Ramos (cell line): Measurements from ENCODE around the gene ATP2A3.
"Not testable (repeated sequence)": the region's sequence is repeated elsewhere in the genome, so short reads cannot be mapped to it uniquely, and the experiment has no call there.

ENCODE experiments used
- in situ Hi-C: fragments of 300-500 bp; cut with MboI; formaldehyde crosslinking; loops from one replicate; pipeline ENCODE4 v1.14.3; 2022; ENCODE audit warnings: low sequenced_read_pairs; ENCODE audit not compliant: unreplicated experiment

The ATP2A3 gene

GRCh38 chr17:3959921-3960601 is 4.2 kb downstream of the ATP2A3 start:
- in situ Hi-C loops, result loop anchor here (25.0 kb wide), 1 partner anchor 427 kb away; no protein-coding TSS in a partner anchor

- in situ Hi-C loops, result loop anchor here (25.0 kb wide), 1 partner anchor 428 kb away; no protein-coding TSS in a partner anchor
Measured at GRCh38 chr17:3959295-3959899, 4.8 kb downstream of the ATP2A3 start.

GRCh38 chr17:3957735-3958599 is 6.3 kb downstream of the ATP2A3 start:
- in situ Hi-C loops, result loop anchor here (25.0 kb wide), 1 partner anchor 429 kb away; no protein-coding TSS in a partner anchor

GRCh38 chr17:3956983-3957382 is 7.3 kb downstream of the ATP2A3 start:
- in situ Hi-C loops, result loop anchor here (25.0 kb wide), 1 partner anchor 430 kb away; no protein-coding TSS in a partner anchor

- in situ Hi-C loops, result loop anchor here (25.0 kb wide), 1 partner anchor 431 kb away; no protein-coding TSS in a partner anchor
Measured at GRCh38 chr17:3956327-3956957, 7.8 kb downstream of the ATP2A3 start.

GRCh38 chr17:3955673-3955988 is 8.6 kb downstream of the ATP2A3 start:
- in situ Hi-C loops, result loop anchor here (25.0 kb wide), 1 partner anchor 432 kb away; no protein-coding TSS in a partner anchor

GRCh38 chr17:3954976-3955672 is 9.1 kb downstream of the ATP2A3 start:
- in situ Hi-C loops, result loop anchor here (25.0 kb wide), 1 partner anchor 432 kb away; no protein-coding TSS in a partner anchor

GRCh38 chr17:3954086-3954485 is 10.2 kb downstream of the ATP2A3 start:
- in situ Hi-C loops, result loop anchor here (25.0 kb wide), 1 partner anchor 433 kb away; no protein-coding TSS in a partner anchor

DNA sequence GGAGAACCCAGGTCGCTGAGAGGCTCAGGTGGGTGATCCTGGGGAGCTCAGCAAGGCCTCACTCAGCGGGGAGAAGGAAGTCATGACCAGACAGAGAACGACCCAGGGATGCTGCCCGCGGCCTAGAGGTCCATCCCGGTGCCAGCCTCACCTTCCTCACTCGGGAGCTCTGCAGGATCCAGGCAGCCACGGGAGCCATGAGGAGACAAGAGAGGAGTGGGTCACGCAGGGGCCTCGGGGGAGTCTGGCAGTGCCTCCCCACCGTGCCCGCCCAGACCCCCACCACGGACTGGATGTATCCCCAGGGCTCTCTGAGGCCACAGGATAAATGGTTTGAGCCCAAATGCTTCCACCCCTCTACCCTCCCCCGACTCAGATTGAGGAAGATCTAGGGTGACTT is 10.7 kb downstream of the ATP2A3 start:
- in situ Hi-C loops, result loop anchor here (25.0 kb wide), 1 partner anchor 434 kb away; no protein-coding TSS in a partner anchor

DNA sequence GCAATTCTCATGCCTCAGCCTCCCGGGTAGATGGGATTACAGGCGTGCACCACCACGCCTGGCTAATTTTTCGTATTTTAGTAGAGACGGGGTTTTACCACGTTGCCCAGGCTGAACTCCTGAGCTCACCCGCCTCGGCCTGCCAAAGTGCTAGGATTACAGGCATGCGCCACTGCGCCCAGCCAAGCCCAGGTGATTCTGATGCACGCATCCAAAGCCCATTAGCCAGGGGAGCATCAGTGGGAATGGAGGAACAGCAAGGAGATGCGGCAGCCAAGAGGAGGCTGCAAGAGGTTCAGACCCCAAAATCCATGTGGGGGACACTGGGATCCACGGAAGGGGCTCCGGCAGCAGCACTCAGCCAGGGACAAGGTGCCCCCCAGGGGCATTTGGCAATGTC is 12.1 kb downstream of the ATP2A3 start:
- in situ Hi-C loops, result loop anchor here (25.0 kb wide), 1 partner anchor 435 kb away; no protein-coding TSS in a partner anchor

DNA sequence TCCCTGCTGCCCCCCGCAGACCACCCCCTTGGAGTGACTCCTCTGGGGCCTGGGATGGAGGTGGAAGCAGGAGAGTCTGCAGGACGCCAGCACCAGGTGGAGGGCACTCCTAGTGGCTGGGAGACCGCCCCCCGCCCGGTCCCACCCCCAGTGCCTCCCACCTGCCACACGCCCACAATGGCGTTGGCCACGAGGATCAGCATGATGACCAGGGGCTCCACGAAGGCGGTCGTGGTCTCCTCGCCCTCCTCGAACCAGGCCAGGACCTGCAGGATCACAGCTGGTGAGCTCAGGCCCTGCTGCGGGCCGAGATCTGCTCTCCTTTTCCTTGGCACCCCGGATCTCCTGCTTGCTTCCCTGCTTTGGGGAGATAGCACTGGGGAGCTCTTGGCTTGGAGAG is 12.8 kb downstream of the ATP2A3 start:
- in situ Hi-C loops, result loop anchor here (25.0 kb wide), 1 partner anchor 436 kb away; no protein-coding TSS in a partner anchor

DNA sequence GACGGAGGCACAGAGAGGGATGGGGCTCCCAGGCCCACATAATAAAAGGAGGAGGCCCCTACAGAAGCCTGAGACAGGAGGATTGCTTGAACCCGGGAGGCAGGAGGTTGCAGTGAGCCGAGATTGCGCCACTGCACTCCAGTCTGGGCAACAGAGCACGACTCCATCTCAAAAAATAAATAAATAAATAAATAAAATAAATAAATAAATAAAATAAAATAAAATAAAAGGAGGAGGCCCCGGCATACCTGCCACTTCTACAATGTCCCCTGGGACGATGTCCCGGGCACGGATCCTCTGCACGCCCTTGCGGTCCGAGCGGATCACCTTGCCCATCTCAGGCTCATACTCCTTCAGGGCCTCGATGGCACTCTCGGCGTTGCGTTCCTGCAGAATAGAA is 13.2 kb downstream of the ATP2A3 start:
- in situ Hi-C loops, result loop anchor here (25.0 kb wide), 1 partner anchor 436 kb away; no protein-coding TSS in a partner anchor

DNA sequence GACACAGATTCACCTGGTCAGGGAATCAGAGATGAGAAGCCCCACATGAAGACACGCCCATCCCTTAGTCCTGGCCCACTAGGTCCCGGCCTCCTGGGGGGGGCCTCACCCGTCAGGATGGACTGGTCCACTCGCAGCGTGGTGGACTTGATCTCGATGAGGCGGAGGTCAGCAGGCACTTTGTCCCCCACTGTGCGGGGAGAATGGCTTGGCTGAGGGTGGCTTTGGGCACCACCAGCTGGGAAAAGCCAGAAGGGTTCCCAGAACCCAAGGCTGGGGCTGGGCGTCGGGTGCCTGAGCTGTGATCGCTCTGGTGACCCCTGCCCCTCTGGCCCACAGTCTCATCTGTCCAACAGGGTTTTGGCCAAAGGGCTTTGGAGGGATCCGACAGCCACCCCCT is 13.7 kb downstream of the ATP2A3 start:
- in situ Hi-C loops, result loop anchor here (25.0 kb wide), 1 partner anchor 437 kb away; no protein-coding TSS in a partner anchor

- in situ Hi-C loops, result no loop called here
Measured at GRCh38 chr17:3949418-3949817, 14.8 kb downstream of the ATP2A3 start.

GRCh38 chr17:3948551-3948950 is 15.7 kb downstream of the ATP2A3 start:
- in situ Hi-C loops, result not testable (repeated sequence)

DNA sequence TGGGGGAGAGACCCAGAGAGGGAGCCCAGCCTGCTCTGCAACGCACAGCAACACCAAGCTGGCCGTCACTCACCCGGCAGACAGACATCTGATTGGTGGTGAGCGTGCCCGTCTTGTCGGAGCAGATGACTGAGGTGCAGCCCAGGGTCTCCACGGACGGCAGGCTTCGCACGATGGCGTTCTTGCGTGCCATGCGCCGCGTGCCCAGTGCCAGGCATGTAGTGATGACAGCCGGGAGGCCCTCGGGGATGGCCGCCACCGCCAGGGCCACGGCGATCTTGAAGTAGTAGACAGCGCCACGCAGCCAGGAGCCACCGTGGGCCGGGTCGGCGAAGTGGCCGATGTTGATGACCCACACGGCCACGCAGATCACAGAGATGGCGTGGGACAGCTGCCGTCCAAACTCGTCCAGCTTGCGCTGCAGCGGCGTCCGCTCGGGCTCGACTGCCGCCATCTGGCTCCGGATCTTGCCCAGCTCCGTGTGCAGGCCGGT is 16.9 kb downstream of the ATP2A3 start:
- in situ Hi-C loops, result no loop called here

DNA sequence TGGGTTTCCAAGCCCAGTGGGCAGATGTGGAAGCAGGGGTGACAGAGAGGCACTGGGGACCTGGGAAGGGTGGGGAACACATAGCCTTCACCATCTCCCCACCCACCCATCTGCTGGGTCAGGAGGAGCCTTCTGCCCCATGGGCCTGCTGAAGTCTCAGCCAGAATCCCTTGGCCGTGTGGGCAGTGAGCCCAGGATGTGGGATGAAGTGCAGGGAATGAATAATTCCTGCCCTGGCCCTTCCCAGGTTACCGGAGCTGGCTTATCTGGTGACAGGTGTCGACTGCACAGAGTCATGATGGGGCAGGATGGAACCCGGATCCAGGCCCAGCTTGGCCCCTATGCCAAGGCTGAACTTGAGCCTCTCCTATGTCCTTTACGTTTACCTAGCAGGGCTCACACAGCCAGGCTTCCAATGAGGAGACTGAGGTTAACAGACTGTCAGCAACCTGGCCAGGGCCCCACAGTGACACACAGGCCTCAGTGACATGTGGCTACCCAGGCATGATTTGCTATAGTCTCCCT is 17.5 kb downstream of the ATP2A3 start:
- in situ Hi-C loops, result no loop called here

DNA sequence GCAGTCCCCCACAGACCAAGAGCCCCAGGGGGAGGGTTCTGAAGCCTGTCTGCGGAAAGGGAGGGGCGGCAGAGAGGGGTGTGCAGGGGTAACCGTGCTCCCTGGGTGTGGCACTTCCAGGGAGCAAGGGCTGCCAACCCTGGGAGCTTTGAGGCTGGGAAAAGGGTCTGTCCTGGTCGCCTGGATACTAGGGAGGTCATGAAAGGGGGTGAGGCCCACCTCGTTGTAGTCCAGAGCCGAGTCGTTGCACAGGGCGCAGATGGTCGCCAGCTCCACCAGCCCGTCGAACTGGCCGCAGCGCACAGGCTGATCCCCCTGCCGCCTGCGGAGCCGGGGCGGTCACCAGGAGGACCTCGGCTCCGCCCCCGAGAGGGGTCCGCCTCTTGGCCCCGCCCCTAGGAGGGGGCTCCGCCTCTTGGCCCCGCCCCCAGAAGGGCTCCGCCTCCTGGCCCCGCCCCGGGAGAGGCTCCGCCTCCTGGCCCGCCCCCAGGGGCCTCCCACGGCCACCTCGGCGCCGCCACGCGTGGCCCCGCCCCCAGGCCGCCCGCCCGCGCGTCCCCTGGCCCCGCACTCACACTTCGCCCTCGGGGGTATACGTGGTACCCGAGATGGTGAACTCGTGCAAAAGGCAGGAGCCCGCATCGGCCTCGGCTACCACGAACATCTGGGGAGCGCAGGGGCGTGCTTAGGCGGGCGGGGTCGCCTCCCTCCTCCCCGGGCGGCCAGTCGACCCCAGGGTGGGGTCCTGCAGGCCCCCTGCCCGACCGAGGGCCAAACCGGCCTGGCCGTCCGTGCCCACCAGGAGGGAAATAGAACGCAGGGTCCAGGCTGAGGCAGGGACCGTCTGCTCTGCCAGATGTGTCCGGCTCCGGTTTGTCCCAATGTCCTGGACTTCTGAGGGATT is 19.5 kb downstream of the ATP2A3 start:
- in situ Hi-C loops, result no loop called here
